ENCODE results near the gene GMPPB.
"Not testable (repeated sequence)": the region's sequence is repeated elsewhere in the genome, so short reads cannot be mapped to it uniquely, and the experiment has no call there.

DNA sequence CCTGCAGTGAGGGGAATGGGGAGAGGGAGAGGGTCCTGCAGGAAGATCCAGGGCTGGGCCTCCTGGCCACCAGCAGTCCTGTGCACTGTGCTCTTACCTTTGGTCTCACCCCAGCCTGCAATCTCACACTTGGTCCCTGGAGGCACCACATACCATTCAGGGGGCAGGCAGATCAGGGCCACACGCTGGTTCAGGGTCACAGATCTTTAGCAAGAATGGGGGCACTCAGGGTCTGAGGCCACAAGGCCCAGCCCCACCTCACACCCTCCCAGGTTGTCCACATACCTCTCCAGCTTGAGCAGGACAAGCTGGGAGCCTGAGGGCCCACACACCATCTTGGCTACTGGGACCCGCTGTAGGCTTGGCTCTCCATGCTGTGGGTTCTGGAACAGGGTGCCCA is 39.3 kb downstream of the GMPPB start:
- not testable (repeated sequence) for TF ChIP-seq POLR2AphosphoS5 (IDR thresholded peaks at IDR 0.05; ENCODE audit: borderline replicate concordance, low read depth, low read length); EZH2 (IDR thresholded peaks at IDR 0.05); FOXP2 (optimal IDR thresholded peaks at IDR 0.05; ENCODE audit: control extremely low read depth, extremely low read length, insufficient read depth)

Measured in SK-N-MC (cell line).